ENCODE results near the gene HSPA1B. TPM values are rescaled to one million over a fixed set of nuclear protein-coding genes. Genes with fewer than 3 reads are reported as not detected.

Gene HSPA1B
- total and polyA plus RNA-seq, 2 of the 4 experiments (the other 2 are of a cell fraction), result 61.1 to 93.6 TPM

DNA sequence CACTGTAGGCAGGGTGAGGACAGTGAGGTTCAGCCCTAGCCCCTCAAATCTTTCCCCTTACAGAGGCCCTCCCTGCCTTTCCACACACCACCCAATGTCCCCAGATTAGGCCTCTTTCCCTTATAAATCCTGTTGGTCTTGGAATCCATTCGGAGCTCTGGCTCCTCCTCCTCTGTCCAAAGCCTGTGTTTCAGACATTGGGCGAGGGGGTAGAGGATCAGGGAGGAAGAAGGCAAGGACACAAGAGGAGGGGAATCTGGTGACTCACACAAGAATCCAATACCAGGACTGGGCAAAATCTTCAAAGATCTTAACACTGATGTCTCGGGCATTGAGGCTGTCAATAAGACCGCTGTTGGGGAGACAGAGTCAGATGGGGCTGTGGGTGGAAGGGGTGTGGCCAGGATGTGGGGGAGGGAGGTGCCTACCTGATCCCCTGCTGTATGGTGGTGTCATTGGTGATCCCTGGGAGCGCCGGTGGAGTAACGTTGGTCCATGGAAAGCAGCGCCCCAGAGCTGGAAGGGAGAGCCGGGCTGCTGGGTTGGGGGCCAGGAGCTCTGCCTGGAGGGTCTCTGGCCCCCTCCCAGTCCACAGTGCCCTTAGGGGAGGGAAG, 43.6 kb downstream of the HSPA1B start:
- H2BK20ac ChIP-seq (ENCODE audit: low read depth, low read length), result no peak overlapping the region
- TF ChIP-seq, protein P1, sequence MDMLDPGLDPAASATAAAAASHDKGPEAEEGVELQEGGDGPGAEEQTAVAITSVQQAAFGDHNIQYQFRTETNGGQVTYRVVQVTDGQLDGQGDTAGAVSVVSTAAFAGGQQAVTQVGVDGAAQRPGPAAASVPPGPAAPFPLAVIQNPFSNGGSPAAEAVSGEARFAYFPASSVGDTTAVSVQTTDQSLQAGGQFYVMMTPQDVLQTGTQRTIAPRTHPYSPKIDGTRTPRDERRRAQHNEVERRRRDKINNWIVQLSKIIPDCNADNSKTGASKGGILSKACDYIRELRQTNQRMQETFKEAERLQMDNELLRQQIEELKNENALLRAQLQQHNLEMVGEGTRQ (IDR thresholded peaks at IDR 0.05; ENCODE audit: low read depth, low read length), result no peak
- no peak for TF ChIP-seq BHLHE40 (IDR thresholded peaks at IDR 0.05; ENCODE audit: low read depth, low read length)
- TF ChIP-seq, protein P2, sequence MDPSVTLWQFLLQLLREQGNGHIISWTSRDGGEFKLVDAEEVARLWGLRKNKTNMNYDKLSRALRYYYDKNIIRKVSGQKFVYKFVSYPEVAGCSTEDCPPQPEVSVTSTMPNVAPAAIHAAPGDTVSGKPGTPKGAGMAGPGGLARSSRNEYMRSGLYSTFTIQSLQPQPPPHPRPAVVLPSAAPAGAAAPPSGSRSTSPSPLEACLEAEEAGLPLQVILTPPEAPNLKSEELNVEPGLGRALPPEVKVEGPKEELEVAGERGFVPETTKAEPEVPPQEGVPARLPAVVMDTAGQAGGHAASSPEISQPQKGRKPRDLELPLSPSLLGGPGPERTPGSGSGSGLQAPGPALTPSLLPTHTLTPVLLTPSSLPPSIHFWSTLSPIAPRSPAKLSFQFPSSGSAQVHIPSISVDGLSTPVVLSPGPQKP (IDR thresholded peaks at IDR 0.05; ENCODE audit: borderline replicate concordance, low read depth, low read length), result no peak
- no peak for TF ChIP-seq CEBPB (IDR thresholded peaks at IDR 0.05; ENCODE audit: low read depth, low read length)
- no peak for TF ChIP-seq RCOR1 (IDR thresholded peaks at IDR 0.05; ENCODE audit: insufficient replicate concordance, low read length)
- no peak for TF ChIP-seq POLR2A (IDR thresholded peaks at IDR 0.05; ENCODE audit: low read depth, low read length)
- TF ChIP-seq MXI1 (IDR thresholded peaks at IDR 0.05; ENCODE audit: borderline replicate concordance, low read depth, low read length), result no peak
- TF ChIP-seq CHD1 (IDR thresholded peaks at IDR 0.05; ENCODE audit: low read depth, low read length), result no peak
- no peak for TF ChIP-seq SMC3 (IDR thresholded peaks at IDR 0.05; ENCODE audit: low read depth, low read length)
- TF ChIP-seq RFX5 (IDR thresholded peaks at IDR 0.05; ENCODE audit: low read depth, low read length), result no peak
- no peak for TF ChIP-seq RAD21 (IDR thresholded peaks at IDR 0.05; ENCODE audit: low read length)
- no peak for TF ChIP-seq MAFK (IDR thresholded peaks at IDR 0.05; ENCODE audit: low read depth, low read length)
- no peak for TF ChIP-seq FOS (IDR thresholded peaks at IDR 0.05; ENCODE audit: low read depth, low read length)
- TF ChIP-seq, protein P3, sequence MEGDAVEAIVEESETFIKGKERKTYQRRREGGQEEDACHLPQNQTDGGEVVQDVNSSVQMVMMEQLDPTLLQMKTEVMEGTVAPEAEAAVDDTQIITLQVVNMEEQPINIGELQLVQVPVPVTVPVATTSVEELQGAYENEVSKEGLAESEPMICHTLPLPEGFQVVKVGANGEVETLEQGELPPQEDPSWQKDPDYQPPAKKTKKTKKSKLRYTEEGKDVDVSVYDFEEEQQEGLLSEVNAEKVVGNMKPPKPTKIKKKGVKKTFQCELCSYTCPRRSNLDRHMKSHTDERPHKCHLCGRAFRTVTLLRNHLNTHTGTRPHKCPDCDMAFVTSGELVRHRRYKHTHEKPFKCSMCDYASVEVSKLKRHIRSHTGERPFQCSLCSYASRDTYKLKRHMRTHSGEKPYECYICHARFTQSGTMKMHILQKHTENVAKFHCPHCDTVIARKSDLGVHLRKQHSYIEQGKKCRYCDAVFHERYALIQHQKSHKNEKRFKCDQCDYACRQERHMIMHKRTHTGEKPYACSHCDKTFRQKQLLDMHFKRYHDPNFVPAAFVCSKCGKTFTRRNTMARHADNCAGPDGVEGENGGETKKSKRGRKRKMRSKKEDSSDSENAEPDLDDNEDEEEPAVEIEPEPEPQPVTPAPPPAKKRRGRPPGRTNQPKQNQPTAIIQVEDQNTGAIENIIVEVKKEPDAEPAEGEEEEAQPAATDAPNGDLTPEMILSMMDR (conservative IDR thresholded peaks at IDR 0.05; ENCODE audit: low read depth, low read length), result no peak
- H3K23ac ChIP-seq (ENCODE audit: low read depth, low read length), result no peak overlapping the region
- H3K4ac ChIP-seq (ENCODE audit: low read depth, low read length), result no peak overlapping the region
- peak overlapping the region; percentile 19 for H3K14ac ChIP-seq (replicated peaks; ENCODE audit: low read depth, low read length)
- intact Hi-C loops (cut with micrococcal nuclease) (no loop called here), in situ Hi-C loops (cut with MboI; ENCODE audit: low sequenced_read_pairs) (no loop called here), dilution Hi-C loops (cut with HindIII; ENCODE audit: low sequenced_read_pairs, unreplicated experiment) (no loop called here)
- no peak overlapping the region for H3K4me3 ChIP-seq (ENCODE audit: insufficient read depth, low read depth, low read length)
- no peak overlapping the region; the same call in 1 of the 2 replicates for H3K18ac ChIP-seq (ENCODE audit: low read depth, low read length)
- H3K36me3 ChIP-seq (ENCODE audit: control insufficient read depth, insufficient read depth, low read length), result no peaks in the 10 kb centered on the region
- peaks cover 14% of the 10 kb centered on the region for H3K4me1 ChIP-seq (ENCODE audit: control insufficient read depth, insufficient read depth, low read length)
- H3K9me3 ChIP-seq (ENCODE audit: control insufficient read depth, insufficient read depth, low read length), result no peaks in the 10 kb centered on the region
- no peak overlapping the region for H3K27ac ChIP-seq (ENCODE audit: insufficient read depth, low read length)
- peak overlapping the region in 1 of 2 experiments; percentile 60; a peak in 1 of 4 replicates for H4K8ac ChIP-seq (ENCODE audit: low read depth in 2 of 2, low read length in 2 of 2)
- H3K9ac ChIP-seq (ENCODE audit: low read depth, low read length), result no peak overlapping the region
- H2BK5ac ChIP-seq (ENCODE audit: low read depth, low read length, poor library complexity, severe bottlenecking), result no peak overlapping the region
- H3K27me3 ChIP-seq (ENCODE audit: control insufficient read depth, insufficient read depth, low read length), result no peaks in the 10 kb centered on the region
- peaks cover 3% of the 10 kb centered on the region; the same call in 1 of the 2 replicates for H3K9me1 ChIP-seq (ENCODE audit: insufficient read depth, low read length)
- no peak overlapping the region for H4K91ac ChIP-seq (ENCODE audit: insufficient read depth, low read depth, low read length)
- H3K79me1 ChIP-seq (ENCODE audit: low read depth in 1 of 2, low read length in 2 of 2), result no peaks in the 10 kb centered on the region
- ATAC-seq (ENCODE audit: low read depth) (peak; percentile 64), DNase-seq (peak; percentile 38)
- peak overlapping the region; percentile 87 for H2AFZ ChIP-seq (replicated peaks; ENCODE audit: low read length, poor library complexity)
- CTCF ChIA-PET, result no interaction called here
- peak overlapping the region; percentile 52; the same call in 1 of the 2 replicates for H2AK5ac ChIP-seq (ENCODE audit: low read depth, low read length)
- H2BK15ac ChIP-seq (ENCODE audit: low read depth, low read length), result peak overlapping the region; percentile 52; the same call in 1 of the 3 replicates
- POLR2A ChIA-PET (ENCODE audit: unreplicated experiment), result no interaction called here
- H2AK9ac ChIP-seq (replicated peaks; ENCODE audit: low read depth, low read length, poor library complexity), result peak overlapping the region; percentile 26
- H4K20me1 ChIP-seq (ENCODE audit: insufficient read depth, low read length), result no peaks in the 10 kb centered on the region
- H4K5ac ChIP-seq (ENCODE audit: low read depth, low read length), result peak overlapping the region; percentile 12; the same call in 1 of the 2 replicates
- H3K56ac ChIP-seq (ENCODE audit: extremely low read depth, insufficient read depth, low read length), result no peak overlapping the region
- no peak overlapping the region for H3K4me2 ChIP-seq (ENCODE audit: low read depth, low read length)
- 0 out of 2 replicates have a peak overlapping the region, but pooled peaks have one; percentile 8 for H2BK120ac ChIP-seq (ENCODE audit: low read depth, low read length)
- WGBS, 2 experiments (ENCODE audit: extremely low coverage in 2 of 2, insufficient read length in 1 of 2), result no CpG with 5 or more reads among the region's 9 CpGs
- no TSS peak for BruUV-seq (replicated peaks)

Data from IMR-90 (cell line).